Measurements from ENCODE around the gene ABHD10. TPM values are rescaled to one million over a fixed set of nuclear protein-coding genes. Genes with fewer than 3 reads are reported as not detected.

The ABHD10 gene
- total RNA-seq: 10 to 100 TPM; 21.6 to 24.0 (median 22.6) TPM
- total RNA-seq (2013): 39.4 TPM

DNA sequence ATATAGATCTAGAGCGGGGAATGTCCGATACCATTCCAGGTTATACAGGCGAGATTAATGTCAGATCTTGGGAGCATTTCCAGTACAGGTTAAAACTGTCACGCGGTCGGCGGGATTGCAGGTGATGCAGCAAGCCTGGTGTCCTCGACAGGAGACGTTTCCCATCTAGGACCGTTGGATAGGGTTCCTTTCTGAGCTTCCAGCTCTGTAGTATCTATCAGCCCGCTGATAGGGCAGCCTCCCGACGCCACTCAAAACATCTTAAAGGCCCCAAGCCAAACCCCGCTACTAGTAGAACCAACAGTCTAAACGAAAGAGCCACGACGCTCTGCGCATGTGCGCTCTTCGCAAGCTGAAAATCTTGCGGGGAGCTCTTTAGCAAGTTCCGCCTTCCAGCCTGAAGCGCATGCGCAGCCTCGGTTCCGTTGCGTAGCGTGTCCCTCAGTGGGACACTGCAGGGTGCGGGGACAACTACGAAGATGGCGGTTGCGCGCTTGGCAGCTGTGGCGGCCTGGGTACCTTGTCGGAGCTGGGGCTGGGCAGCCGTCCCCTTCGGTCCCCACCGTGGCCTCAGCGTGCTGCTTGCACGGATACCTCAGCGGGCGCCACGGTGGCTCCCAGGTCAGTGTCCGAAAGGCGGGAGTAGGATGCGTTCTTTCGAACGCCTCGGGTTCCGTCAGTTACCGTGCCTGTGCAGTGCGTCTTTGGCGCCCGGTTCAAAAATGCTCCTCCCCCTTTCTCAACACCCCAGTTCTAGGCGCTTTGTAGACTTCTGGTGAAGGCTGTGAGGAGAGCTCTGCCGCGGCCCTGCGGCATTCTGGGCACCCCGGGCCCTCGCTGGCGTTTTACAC, at the start of gene ABHD10:
ABHD10 (plus strand) TSS at position 444 of the 851 bp plus-strand sequence; CDS start at position 480, 36 bp downstream.
- WGBS (ENCODE audit: insufficient coverage): 10% methylated on average over 58 of the region's 61 CpGs
- H3K4me3 ChIP-seq (ENCODE audit: low read length): peak within 1 kb of the TSS; percentile 95
- H3K9me3 Mint-ChIP-seq: no peaks in the 10 kb centered on the region

DNA sequence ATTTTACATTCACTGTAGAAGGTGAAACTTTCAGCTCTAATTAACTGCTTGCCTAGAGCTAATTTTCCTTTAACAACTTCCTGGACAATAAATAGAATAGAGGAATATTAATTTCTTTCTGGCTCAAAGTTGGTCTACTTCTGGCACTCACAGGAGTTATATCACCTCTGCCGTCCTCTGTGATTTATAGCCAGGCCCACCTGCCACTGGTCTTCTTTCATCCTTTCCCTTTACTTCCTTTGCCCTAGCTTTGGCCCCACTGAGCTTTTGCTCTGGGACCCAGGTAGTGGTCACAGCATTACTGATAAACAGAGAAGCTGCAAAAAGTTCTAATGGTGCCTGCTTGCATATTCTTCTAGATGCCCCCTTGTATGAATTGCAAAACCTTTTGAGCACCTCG, 49.3 kb upstream of the ABHD10 start:
- ATAC-seq: no peak
- peaks cover 5% of the 10 kb centered on the region for H3K36me3 ChIP-seq (ENCODE audit: control insufficient read depth, insufficient read depth, low read length)
- H3K27ac Mint-ChIP-seq: peak overlapping the region in 1 of 2 donors; percentile 71

More for the DNA sequence above, at the start of gene ABHD10:
- intact Hi-C loops (cut with micrococcal nuclease): loop anchor here (5.0 kb wide), 1 partner anchor 583 kb away; the partner anchor contains the start of genes ATG3 and SLC35A5
- Histone ChIP-seq H3K27me3 (ENCODE audit: control insufficient read depth, insufficient read depth, low read length) (no peaks in the 10 kb centered on the region), H3K27ac (ENCODE audit: low read length) (peak within 1 kb of the TSS; percentile 82), H3K9me3 (ENCODE audit: control insufficient read depth, insufficient read depth, low read length) (no peaks in the 10 kb centered on the region), H3K4me1 (ENCODE audit: control insufficient read depth, insufficient read depth, low read length) (peaks cover 12% of the 10 kb centered on the region), H3K36me3 (ENCODE audit: control insufficient read depth, insufficient read depth, low read length) (peaks cover 7% of the 10 kb centered on the region)
- no peaks in the 10 kb centered on the region for H3K36me3 Mint-ChIP-seq
- DNase-seq (peak; percentile 92 to 100), ATAC-seq (peak; percentile 93 to 95 (median 93))
- peak within 1 kb of the TSS; percentile 91 to 93 for H3K27ac Mint-ChIP-seq
- peak within 1 kb of the TSS; percentile 93 for H3K4me3 Mint-ChIP-seq
- peaks cover 19 to 31% of the 10 kb centered on the region in 2 donors for H3K4me1 Mint-ChIP-seq
- TF ChIP-seq, protein P1, sequence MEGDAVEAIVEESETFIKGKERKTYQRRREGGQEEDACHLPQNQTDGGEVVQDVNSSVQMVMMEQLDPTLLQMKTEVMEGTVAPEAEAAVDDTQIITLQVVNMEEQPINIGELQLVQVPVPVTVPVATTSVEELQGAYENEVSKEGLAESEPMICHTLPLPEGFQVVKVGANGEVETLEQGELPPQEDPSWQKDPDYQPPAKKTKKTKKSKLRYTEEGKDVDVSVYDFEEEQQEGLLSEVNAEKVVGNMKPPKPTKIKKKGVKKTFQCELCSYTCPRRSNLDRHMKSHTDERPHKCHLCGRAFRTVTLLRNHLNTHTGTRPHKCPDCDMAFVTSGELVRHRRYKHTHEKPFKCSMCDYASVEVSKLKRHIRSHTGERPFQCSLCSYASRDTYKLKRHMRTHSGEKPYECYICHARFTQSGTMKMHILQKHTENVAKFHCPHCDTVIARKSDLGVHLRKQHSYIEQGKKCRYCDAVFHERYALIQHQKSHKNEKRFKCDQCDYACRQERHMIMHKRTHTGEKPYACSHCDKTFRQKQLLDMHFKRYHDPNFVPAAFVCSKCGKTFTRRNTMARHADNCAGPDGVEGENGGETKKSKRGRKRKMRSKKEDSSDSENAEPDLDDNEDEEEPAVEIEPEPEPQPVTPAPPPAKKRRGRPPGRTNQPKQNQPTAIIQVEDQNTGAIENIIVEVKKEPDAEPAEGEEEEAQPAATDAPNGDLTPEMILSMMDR (IDR thresholded peaks at IDR 0.05): no peak
- no peaks in the 10 kb centered on the region for H3K27me3 Mint-ChIP-seq (ENCODE audit: low read depth in 2 of 2)

DNA sequence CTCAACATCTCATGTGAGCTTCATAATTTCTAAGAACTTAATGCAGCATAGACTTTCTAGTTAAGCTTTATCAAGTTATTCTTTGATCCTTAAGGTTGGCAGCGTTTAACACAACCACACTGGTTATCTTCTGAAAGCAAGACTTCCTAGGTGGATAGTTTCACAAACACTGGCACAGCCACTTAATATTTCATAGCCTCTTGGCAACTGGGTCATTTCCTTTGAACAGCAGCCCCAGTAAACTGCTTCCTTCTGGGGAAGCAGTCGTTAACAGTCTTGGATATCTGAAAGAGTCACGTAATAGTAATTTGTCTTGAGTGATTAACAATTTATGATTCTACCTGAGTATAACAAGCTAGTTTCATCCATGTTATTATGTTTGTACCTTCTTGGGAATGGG, 45.9 kb upstream of the ABHD10 start:
- Mint-ChIP-seq H3K36me3 (peaks cover 8% of the 10 kb centered on the region), H3K9me3 (no peaks in the 10 kb centered on the region), H3K27me3 (ENCODE audit: low read depth in 2 of 2) (no peaks in the 10 kb centered on the region), H3K27ac (peak overlapping the region; percentile 14 to 21), H3K4me3 (no peak overlapping the region), H3K4me1 (peaks cover 33 to 41% of the 10 kb centered on the region in 2 donors)
- H3K4me1 ChIP-seq (ENCODE audit: control insufficient read depth, insufficient read depth, low read length): no peaks in the 10 kb centered on the region
- peaks cover 5% of the 10 kb centered on the region for H3K36me3 ChIP-seq (ENCODE audit: control insufficient read depth, insufficient read depth, low read length)
- ATAC-seq (no peak), DNase-seq (no peak)
- no peaks in the 10 kb centered on the region for H3K9me3 ChIP-seq (ENCODE audit: control insufficient read depth, insufficient read depth, low read length)
- no peak overlapping the region for H3K4me3 ChIP-seq (ENCODE audit: low read length)
- WGBS (ENCODE audit: insufficient coverage): 20% methylated on average over 2 of the region's 3 CpGs
- H3K27me3 ChIP-seq (ENCODE audit: control insufficient read depth, insufficient read depth, low read length): no peaks in the 10 kb centered on the region
- intact Hi-C loops (cut with micrococcal nuclease): no loop called here
- no peak overlapping the region for H3K27ac ChIP-seq (ENCODE audit: low read length)
- TF ChIP-seq, protein P1 (IDR thresholded peaks at IDR 0.05): no peak

More for the DNA sequence above, 49.3 kb upstream of the ABHD10 start:
- no peaks in the 10 kb centered on the region for H3K9me3 Mint-ChIP-seq
- H3K27me3 Mint-ChIP-seq (ENCODE audit: low read depth in 2 of 2): no peaks in the 10 kb centered on the region
- TF ChIP-seq, protein P1 (IDR thresholded peaks at IDR 0.05): no peak
- Histone ChIP-seq H3K4me1 (ENCODE audit: control insufficient read depth, insufficient read depth, low read length) (no peaks in the 10 kb centered on the region), H3K27me3 (ENCODE audit: control insufficient read depth, insufficient read depth, low read length) (no peaks in the 10 kb centered on the region), H3K27ac (ENCODE audit: low read length) (no peak overlapping the region), H3K4me3 (ENCODE audit: low read length) (no peak overlapping the region), H3K9me3 (ENCODE audit: control insufficient read depth, insufficient read depth, low read length) (no peaks in the 10 kb centered on the region)
- H3K4me1 Mint-ChIP-seq: peaks cover 30 to 31% of the 10 kb centered on the region in 2 donors
- no peak overlapping the region for H3K4me3 Mint-ChIP-seq
- intact Hi-C loops (cut with micrococcal nuclease): no loop called here
- 80% methylated on average over 2 of the region's 2 CpGs for WGBS (ENCODE audit: insufficient coverage)
- DNase-seq: no peak
- H3K36me3 Mint-ChIP-seq: no peaks in the 10 kb centered on the region

Measured in natural killer cell (primary cell).